ENCODE data around the gene NFKBIA. TPM values are rescaled to one million over a fixed set of nuclear protein-coding genes. Genes with fewer than 3 reads are reported as not detected.

The NFKBIA gene
- total RNA-seq, 1 experiment from 2014 or later, result 29.3 TPM

GRCh38 chr14:35353409-35354172 is 51.0 kb downstream of the NFKBIA start:
- Mint-ChIP-seq H3K36me3 (no peaks in the 10 kb centered on the region), H3K4me3 (no peak overlapping the region), H3K9me3 (no peaks in the 10 kb centered on the region), H3K27ac (0 out of 2 replicates have a peak overlapping the region, but pooled peaks have one; percentile 1), H3K4me1 (peaks cover 24% of the 10 kb centered on the region), H3K27me3 (ENCODE audit: low read depth) (no peaks in the 10 kb centered on the region)
- peak; percentile 64; the same call in 1 of the 2 replicates for TF ChIP-seq ZNF121 (CRISPR knock-in tag; IDR thresholded peaks at IDR 0.05)
- TF ChIP-seq KAT7 (CRISPR knock-in tag; IDR thresholded peaks at IDR 0.05; ENCODE audit: borderline replicate concordance), result no peak
- POLR2A ChIA-PET, result no interaction called here
- CTCF ChIA-PET, result interaction anchor here (0.5 kb wide), 1 partner anchor 19 kb away, joined by 3 read pairs; no protein-coding TSS in a partner anchor
- no peak for ATAC-seq
- DNase-seq (ENCODE audit: low spot score), result no peak

DNA sequence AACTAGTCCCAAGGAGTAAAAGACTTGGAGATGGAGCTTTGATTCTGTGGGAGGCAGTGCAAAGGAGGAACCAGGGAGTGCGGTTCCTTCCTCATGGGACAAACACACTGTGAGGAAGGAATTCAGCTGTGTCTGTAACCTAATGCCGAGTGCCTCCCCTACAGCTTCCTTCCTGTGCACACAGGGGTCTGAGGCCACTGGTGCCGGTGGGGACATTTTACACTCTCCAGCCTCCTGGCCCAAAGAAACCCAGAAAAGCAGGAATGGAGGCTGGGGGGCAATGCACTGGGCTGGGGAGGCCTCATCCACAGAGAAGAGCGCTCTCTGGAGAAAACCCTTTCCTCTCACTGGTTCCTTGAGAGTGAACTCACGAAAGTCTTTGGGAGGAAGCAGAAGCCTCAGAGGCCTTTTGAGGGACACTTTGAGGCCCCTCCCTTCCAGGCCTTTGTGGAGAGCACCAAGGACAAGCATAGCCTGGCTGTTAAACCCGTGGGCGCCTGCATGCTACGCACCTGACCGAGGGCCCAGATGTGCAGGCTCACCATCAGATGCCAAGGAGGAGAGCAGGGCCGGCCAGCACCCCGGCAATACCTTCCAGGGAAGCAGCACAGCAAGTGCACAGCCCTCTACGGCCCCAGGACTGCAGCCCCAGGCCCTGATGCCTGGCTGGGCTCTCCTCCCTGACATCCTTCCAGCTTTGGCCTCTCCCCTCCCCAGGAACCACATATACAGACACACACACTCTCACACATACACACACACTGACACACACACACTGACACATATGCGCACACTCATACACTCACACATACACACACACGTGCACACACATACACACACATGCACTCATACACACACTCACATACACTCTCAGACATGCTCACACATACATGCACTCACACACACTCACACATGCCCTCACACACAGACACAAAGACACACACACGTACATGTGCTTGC is 52.0 kb downstream of the NFKBIA start:
- H3K27ac Mint-ChIP-seq, result peak overlapping the region; percentile 1; the same call in 1 of the 2 replicates
- POLR2A ChIA-PET, result interaction anchor here (1.0 to 1.3 kb wide), 4 partner anchors 15 to 630 kb away, joined by 3 to 5 read pairs (median 3); no protein-coding TSS in a partner anchor
- H3K9me3 Mint-ChIP-seq, result no peaks in the 10 kb centered on the region
- CTCF ChIA-PET, result interaction anchor here (0.5 to 1.7 kb wide), 4 partner anchors 18 to 164 kb away, joined by 3 to 6 read pairs (median 4); no protein-coding TSS in a partner anchor
- TF ChIP-seq ZNF423 (CRISPR knock-in tag; IDR thresholded peaks at IDR 0.05) (no peak), NFYB (CRISPR knock-in tag; conservative IDR thresholded peaks at IDR 0.05; ENCODE audit: low read depth) (no peak), GABPB1 (CRISPR knock-in tag; IDR thresholded peaks at IDR 0.05) (no peak), SOX15 (CRISPR knock-in tag; IDR thresholded peaks at IDR 0.05) (no peak), CBFB (CRISPR knock-in tag; IDR thresholded peaks at IDR 0.05; ENCODE audit: low read depth) (no peak), NR3C1 (CRISPR knock-in tag; conservative IDR thresholded peaks at IDR 0.05; ENCODE audit: low read depth) (no peak)
- TF ChIP-seq, protein P1, sequence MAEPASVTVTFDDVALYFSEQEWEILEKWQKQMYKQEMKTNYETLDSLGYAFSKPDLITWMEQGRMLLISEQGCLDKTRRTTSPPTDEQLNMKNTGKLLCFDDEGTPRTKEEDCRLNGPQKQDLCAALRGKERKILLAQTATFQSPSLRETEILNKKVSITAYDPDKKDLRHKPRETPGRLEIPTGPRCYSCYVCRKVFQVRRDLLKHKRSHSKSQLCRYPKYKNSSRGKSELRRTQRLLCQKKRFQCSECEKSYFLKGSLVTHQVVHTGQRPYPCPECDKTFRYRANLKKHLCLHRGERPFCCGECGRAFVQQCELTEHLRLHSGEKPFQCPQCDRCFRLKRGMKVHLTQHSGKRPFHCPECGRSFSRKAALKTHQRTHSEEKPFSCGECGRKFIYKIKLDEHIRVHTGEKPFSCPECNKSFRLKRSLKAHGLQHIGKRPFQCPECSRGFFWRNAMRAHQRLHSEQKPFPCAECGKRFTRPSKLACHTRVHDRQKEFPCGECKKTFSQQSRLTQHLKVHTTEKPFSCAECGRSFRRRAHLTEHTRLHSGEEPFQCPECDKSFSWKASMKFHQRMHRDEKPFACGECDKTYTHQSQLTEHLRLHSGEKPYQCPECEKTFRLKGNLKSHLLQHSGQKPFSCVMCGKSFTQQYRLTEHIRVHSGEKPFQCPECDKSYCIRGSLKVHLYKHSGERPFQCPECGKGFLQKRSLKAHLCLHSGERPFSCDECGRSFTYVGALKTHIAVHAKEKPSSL (CRISPR knock-in tag; conservative IDR thresholded peaks at IDR 0.05), result no peak
- TF ChIP-seq, protein P2, sequence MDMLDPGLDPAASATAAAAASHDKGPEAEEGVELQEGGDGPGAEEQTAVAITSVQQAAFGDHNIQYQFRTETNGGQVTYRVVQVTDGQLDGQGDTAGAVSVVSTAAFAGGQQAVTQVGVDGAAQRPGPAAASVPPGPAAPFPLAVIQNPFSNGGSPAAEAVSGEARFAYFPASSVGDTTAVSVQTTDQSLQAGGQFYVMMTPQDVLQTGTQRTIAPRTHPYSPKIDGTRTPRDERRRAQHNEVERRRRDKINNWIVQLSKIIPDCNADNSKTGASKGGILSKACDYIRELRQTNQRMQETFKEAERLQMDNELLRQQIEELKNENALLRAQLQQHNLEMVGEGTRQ (CRISPR knock-in tag; IDR thresholded peaks at IDR 0.05), result no peak
- TF ChIP-seq, protein P3, sequence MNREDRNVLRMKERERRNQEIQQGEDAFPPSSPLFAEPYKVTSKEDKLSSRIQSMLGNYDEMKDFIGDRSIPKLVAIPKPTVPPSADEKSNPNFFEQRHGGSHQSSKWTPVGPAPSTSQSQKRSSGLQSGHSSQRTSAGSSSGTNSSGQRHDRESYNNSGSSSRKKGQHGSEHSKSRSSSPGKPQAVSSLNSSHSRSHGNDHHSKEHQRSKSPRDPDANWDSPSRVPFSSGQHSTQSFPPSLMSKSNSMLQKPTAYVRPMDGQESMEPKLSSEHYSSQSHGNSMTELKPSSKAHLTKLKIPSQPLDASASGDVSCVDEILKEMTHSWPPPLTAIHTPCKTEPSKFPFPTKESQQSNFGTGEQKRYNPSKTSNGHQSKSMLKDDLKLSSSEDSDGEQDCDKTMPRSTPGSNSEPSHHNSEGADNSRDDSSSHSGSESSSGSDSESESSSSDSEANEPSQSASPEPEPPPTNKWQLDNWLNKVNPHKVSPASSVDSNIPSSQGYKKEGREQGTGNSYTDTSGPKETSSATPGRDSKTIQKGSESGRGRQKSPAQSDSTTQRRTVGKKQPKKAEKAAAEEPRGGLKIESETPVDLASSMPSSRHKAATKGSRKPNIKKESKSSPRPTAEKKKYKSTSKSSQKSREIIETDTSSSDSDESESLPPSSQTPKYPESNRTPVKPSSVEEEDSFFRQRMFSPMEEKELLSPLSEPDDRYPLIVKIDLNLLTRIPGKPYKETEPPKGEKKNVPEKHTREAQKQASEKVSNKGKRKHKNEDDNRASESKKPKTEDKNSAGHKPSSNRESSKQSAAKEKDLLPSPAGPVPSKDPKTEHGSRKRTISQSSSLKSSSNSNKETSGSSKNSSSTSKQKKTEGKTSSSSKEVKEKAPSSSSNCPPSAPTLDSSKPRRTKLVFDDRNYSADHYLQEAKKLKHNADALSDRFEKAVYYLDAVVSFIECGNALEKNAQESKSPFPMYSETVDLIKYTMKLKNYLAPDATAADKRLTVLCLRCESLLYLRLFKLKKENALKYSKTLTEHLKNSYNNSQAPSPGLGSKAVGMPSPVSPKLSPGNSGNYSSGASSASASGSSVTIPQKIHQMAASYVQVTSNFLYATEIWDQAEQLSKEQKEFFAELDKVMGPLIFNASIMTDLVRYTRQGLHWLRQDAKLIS (CRISPR knock-in tag; IDR thresholded peaks at IDR 0.05; ENCODE audit: borderline replicate concordance), result no peak
- DNase-seq (ENCODE audit: low spot score) (no peak), ATAC-seq (peak; percentile 55)
- H3K27me3 Mint-ChIP-seq (ENCODE audit: low read depth), result no peaks in the 10 kb centered on the region
- H3K4me1 Mint-ChIP-seq, result peaks cover 33% of the 10 kb centered on the region
- no peak overlapping the region for H3K4me3 Mint-ChIP-seq
- no peaks in the 10 kb centered on the region for H3K36me3 Mint-ChIP-seq

DNA sequence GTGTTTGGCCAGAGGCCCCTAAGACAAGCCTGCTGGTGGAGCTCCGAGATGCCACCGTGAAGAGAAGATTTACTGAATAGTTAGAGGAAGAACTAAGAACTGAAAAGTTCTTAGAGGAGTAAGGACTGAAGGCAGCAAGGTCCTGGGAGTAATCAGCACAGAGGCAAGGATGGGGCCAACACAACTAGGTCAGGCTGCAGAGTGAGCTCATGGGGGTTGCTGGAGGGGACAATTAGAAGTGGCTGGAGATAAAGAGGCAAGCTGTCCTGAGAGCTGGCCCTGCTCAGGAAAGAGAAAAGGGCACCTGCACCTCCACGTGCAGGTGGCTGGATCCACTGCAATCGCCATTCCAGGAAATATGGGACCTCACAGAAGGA is 52.7 kb downstream of the NFKBIA start:
- CTCF ChIA-PET, result interaction anchor here (0.6 to 1.7 kb wide), 3 partner anchors 38 to 163 kb away, joined by 3 to 6 read pairs (median 4); no protein-coding TSS in a partner anchor
- Mint-ChIP-seq H3K27me3 (ENCODE audit: low read depth) (no peaks in the 10 kb centered on the region), H3K4me3 (no peak overlapping the region), H3K27ac (no peak overlapping the region), H3K4me1 (peaks cover 40% of the 10 kb centered on the region), H3K9me3 (no peaks in the 10 kb centered on the region), H3K36me3 (no peaks in the 10 kb centered on the region)
- DNase-seq (ENCODE audit: low spot score), result no peak
- ATAC-seq, result no peak
- POLR2A ChIA-PET, result interaction anchor here (0.6 to 1.3 kb wide), 5 partner anchors 16 to 629 kb away, joined by 3 to 5 read pairs (median 3); no protein-coding TSS in a partner anchor
- TF ChIP-seq ERG (CRISPR knock-in tag; IDR thresholded peaks at IDR 0.05), result no peak
- TF ChIP-seq CREM (CRISPR knock-in tag; IDR thresholded peaks at IDR 0.05), result no peak
- no peak for TF ChIP-seq ZBTB21 (CRISPR knock-in tag; IDR thresholded peaks at IDR 0.05; ENCODE audit: borderline replicate concordance)
- TF ChIP-seq ZNF671 (CRISPR knock-in tag; IDR thresholded peaks at IDR 0.05), result no peak
- TF ChIP-seq FOXP1 (CRISPR knock-in tag; IDR thresholded peaks at IDR 0.05; ENCODE audit: borderline replicate concordance), result no peak
- no peak for TF ChIP-seq PRDM15 (CRISPR knock-in tag; IDR thresholded peaks at IDR 0.05)
